H1 (cell line): Measurements from ENCODE around the gene LEFTY1. TPM values are rescaled to one million over a fixed set of nuclear protein-coding genes. Genes with fewer than 3 reads are reported as not detected.

Experiments used
- CTCF ChIA-PET: fragments of 300-600 bp; sonication (Branson Sonifier 250); formaldehyde crosslinking; loops from one replicate; lab custom pipeline; 2021; ENCODE audit not compliant: partially characterized antibody; lab: Charles Lee
- POLR2A ChIA-PET: fragments of 300-600 bp; sonication (Branson Sonifier 250); formaldehyde crosslinking; loops from one replicate; lab custom pipeline; 2021; ENCODE audit warnings: inconsistent platforms; ENCODE audit not compliant: partially characterized antibody; lab: Charles Lee
- DNase-seq, 2 experiments: peaks; one replicate each; pipeline versions ENCODE4 v3.0.0 to v3.0.0-alpha.2; 2010 to 2022; ENCODE audit warnings: low spot score in 2 of 2, low read depth in 1 of 2, mixed read lengths in 1 of 2
- FAIRE-seq: peaks from 2 replicates; lab custom pipeline; 2011; peaks lifted over from hg19 to GRCh38; lab: Jason Lieb, UNC
- H2AFZ ChIP-seq: 2 replicates; pipeline ENCODE4 v1.8.1; 2012; ENCODE audit warnings: low read length, inconsistent platforms
- H2AK5ac ChIP-seq: 2 replicates; pipeline ENCODE4 v1.6.1; 2013; ENCODE audit warnings: low read depth, low read length
- H2BK120ac ChIP-seq: replicated peaks from 2 replicates; pipeline ENCODE3; 2013; ENCODE audit warnings: low read depth, low read length, inconsistent platforms
- H2BK12ac ChIP-seq: 2 replicates; pipeline ENCODE4 v1.6.1; 2013; ENCODE audit warnings: low read depth, low read length
- H2BK15ac ChIP-seq: 2 replicates; pipeline ENCODE4 v1.6.1; 2013; ENCODE audit warnings: low read length
- H2BK20ac ChIP-seq: 2 replicates; pipeline ENCODE4 v1.6.1; 2013; ENCODE audit warnings: low read length
- H2BK5ac ChIP-seq: 2 replicates; pipeline ENCODE4 v1.6.1; 2013; ENCODE audit warnings: low read depth, low read length
- H3K14ac ChIP-seq: 2 replicates; pipeline ENCODE4 v1.6.1; 2013; ENCODE audit warnings: inconsistent platforms; ENCODE audit not compliant: insufficient read length
- H3K18ac ChIP-seq: 2 replicates; pipeline ENCODE4 v1.6.1; 2013; ENCODE audit warnings: low read length; ENCODE audit errors: extremely low read depth
- H3K23ac ChIP-seq: 2 replicates; pipeline ENCODE4 v1.6.1; 2013; ENCODE audit warnings: inconsistent platforms; ENCODE audit not compliant: insufficient read length
- H3K23me2 ChIP-seq: 2 replicates; pipeline ENCODE4 v1.6.1; 2013; ENCODE audit warnings: low read depth, low read length
- H3K27ac ChIP-seq: 2 replicates; pipeline ENCODE4 v1.6.1; 2011; ENCODE audit warnings: low read depth, low read length, inconsistent platforms
- H3K27me3 ChIP-seq, 4 experiments: replicated peaks in 1 of 4; 1 replicate in 1 of 4; 2 replicates in 3 of 4; pipeline versions ENCODE4 v1.6.1 to v1.8.1; 2011 to 2013; ENCODE audit warnings: low read length in 3 of 4, mild to moderate bottlenecking in 3 of 4, inconsistent platforms in 2 of 4, mixed read lengths in 2 of 4, moderate library complexity in 1 of 4; ENCODE audit not compliant: control insufficient read depth in 3 of 4, insufficient read depth in 3 of 4; ENCODE audit errors: extremely low read depth in 1 of 4
- H3K36me3 ChIP-seq, 4 experiments: 2 replicates each; pipeline versions ENCODE4 v1.6.1 to v1.8.1; 2011 to 2013; ENCODE audit warnings: mild to moderate bottlenecking in 4 of 4, low read length in 3 of 4, moderate library complexity in 2 of 4, control low read depth in 1 of 4, inconsistent platforms in 1 of 4; ENCODE audit not compliant: insufficient read depth in 4 of 4, control insufficient read depth in 2 of 4
- H3K4ac ChIP-seq: replicated peaks from 2 replicates; pipeline ENCODE3; 2013; ENCODE audit warnings: low read length, low read depth, mixed read lengths, inconsistent platforms; ENCODE audit not compliant: insufficient read length
- H3K4me1 ChIP-seq, 4 experiments: replicated peaks in 1 of 4; 1 replicate in 1 of 4; 2 replicates in 3 of 4; pipeline versions ENCODE4 v1.6.1 to v1.8.1; 2011 to 2013; ENCODE audit warnings: low read length in 3 of 4, inconsistent platforms in 2 of 4, mixed read lengths in 1 of 4; ENCODE audit not compliant: insufficient read depth in 4 of 4, control insufficient read depth in 3 of 4
- H3K4me2 ChIP-seq, 2 experiments: 2 replicates each; pipeline versions ENCODE4 v1.6.1 to v1.8.1; 2011 to 2013; ENCODE audit warnings: low read depth in 2 of 2, low read length in 2 of 2, control low read depth in 1 of 2, inconsistent platforms in 1 of 2, mild to moderate bottlenecking in 1 of 2; ENCODE audit not compliant: insufficient read depth in 1 of 2
- H3K4me3 ChIP-seq, 4 experiments: fragments of 200-600, 300-600 bp in 1 of 4; sonication (generic), shearing (Covaris generic), sonication (Bioruptor Twin) in 1 of 4; 2 replicates each; pipeline versions ENCODE4 v1.5.1 to v1.8.1; 2011 to 2016; ENCODE audit warnings: low read length in 4 of 4, low read depth in 3 of 4, control low read depth in 2 of 4, inconsistent platforms in 2 of 4, mild to moderate bottlenecking in 2 of 4, mixed read lengths in 1 of 4, moderate library complexity in 1 of 4; ENCODE audit not compliant: insufficient read depth in 2 of 4; ENCODE audit errors: extremely low read depth in 1 of 4
- H3K56ac ChIP-seq: replicated peaks from 2 replicates; pipeline ENCODE3; 2013; ENCODE audit warnings: low read depth, mild to moderate bottlenecking, mixed read lengths, low read length, inconsistent platforms; ENCODE audit not compliant: insufficient read length
- H3K79me1 ChIP-seq: 2 replicates; pipeline ENCODE4 v1.6.1; 2013; ENCODE audit warnings: low read depth, low read length, control low read depth
- H3K79me2 ChIP-seq, 2 experiments: 2 replicates each; pipeline versions ENCODE4 v1.6.1 to v1.8.1; 2012 to 2013; ENCODE audit warnings: low read length in 2 of 2, mild to moderate bottlenecking in 2 of 2, inconsistent platforms in 1 of 2; ENCODE audit not compliant: insufficient read depth in 2 of 2, control insufficient read depth in 1 of 2
- H3K9ac ChIP-seq, 4 experiments: replicated peaks in 1 of 4; 1 replicate in 1 of 4; 2 replicates in 3 of 4; pipeline versions ENCODE4 v1.6.1 to v1.8.1; 2011 to 2013; ENCODE audit warnings: low read depth in 3 of 4, low read length in 3 of 4, control low read depth in 2 of 4, mild to moderate bottlenecking in 2 of 4, moderate library complexity in 2 of 4, inconsistent platforms in 1 of 4; ENCODE audit errors: extremely low read depth in 1 of 4
- H3K9me3 ChIP-seq, 2 experiments: 2 replicates each; pipeline versions ENCODE4 v1.6.1 to v1.8.1; 2012 to 2013; ENCODE audit warnings: mild to moderate bottlenecking in 2 of 2, moderate library complexity in 2 of 2, control low read depth in 1 of 2, inconsistent platforms in 1 of 2, low read depth in 1 of 2, low read length in 1 of 2, mixed read lengths in 1 of 2; ENCODE audit not compliant: insufficient read depth in 2 of 2
- H4K20me1 ChIP-seq, 2 experiments: replicated peaks in 1 of 2; 2 replicates each; pipeline versions ENCODE3 to v1.8.1; 2011 to 2013; ENCODE audit warnings: inconsistent platforms in 2 of 2, low read length in 2 of 2, mild to moderate bottlenecking in 1 of 2; ENCODE audit not compliant: insufficient read depth in 2 of 2, control insufficient read depth in 1 of 2
- H4K5ac ChIP-seq: 2 replicates; pipeline ENCODE4 v1.6.1; 2013; ENCODE audit warnings: low read length, low read depth, mixed read lengths, inconsistent platforms; ENCODE audit not compliant: insufficient read length
- H4K8ac ChIP-seq: 2 replicates; pipeline ENCODE4 v1.8.0; 2013; ENCODE audit warnings: mild to moderate bottlenecking, moderate library complexity, low read length, inconsistent platforms; ENCODE audit not compliant: insufficient read depth; ENCODE audit errors: extremely low read depth
- H4K91ac ChIP-seq: replicated peaks from 2 replicates; pipeline ENCODE3; 2013; ENCODE audit warnings: low read length, mixed read lengths, inconsistent platforms; ENCODE audit not compliant: insufficient read length
- HDAC2 ChIP-seq, 2 experiments: fragments of 300-600 bp in 1 of 2; sonication (generic) in 1 of 2; IDR thresholded peaks; 2 replicates each; pipeline ENCODE4 v1.6.1; 2011 to 2012; ENCODE audit warnings: low read depth in 2 of 2, low read length in 2 of 2, mild to moderate bottlenecking in 2 of 2, moderate library complexity in 2 of 2, borderline replicate concordance in 1 of 2, inconsistent platforms in 1 of 2
- POLR2A ChIP-seq, 2 experiments: IDR thresholded peaks; 1 replicate in 1 of 2; 2 replicates in 1 of 2; pipeline ENCODE4 v1.6.1; 2011; ENCODE audit warnings: low read depth in 2 of 2, low read length in 2 of 2, mild to moderate bottlenecking in 2 of 2; ENCODE audit errors: control extremely low read depth in 1 of 2
- WGBS, 2 experiments: shearing (Covaris generic) in 1 of 2; methylation state at CpG; one replicate each; pipeline versions ENCODE4 v1.1.6 to v1.1.7; 2013 to 2015; ENCODE audit warnings: low lambda C conversion rate in 2 of 2, mixed read lengths in 2 of 2, inconsistent platforms in 1 of 2, low coverage in 1 of 2, missing lambda C conversion rate in 1 of 2; ENCODE audit not compliant: insufficient replicate concordance in 2 of 2, insufficient coverage in 1 of 2, insufficient read length in 1 of 2; ENCODE audit errors: extremely low coverage in 1 of 2, missing lambda C conversion rate in 1 of 2; 5-methylcytosine and 5-hydroxymethylcytosine counted together
- polyA plus RNA-seq, 7 experiments: library from polyadenylated mRNA; depleted of rRNA in 3 of 7; stranded (reverse) in 5 of 7; unstranded in 2 of 7; fragments of >200 nt in 5 of 7; fragments of 200-250 nt in 2 of 7; gene quantifications; 1 replicate in 5 of 7; 2 replicates in 1 of 7; 4 replicates in 1 of 7; pipeline versions ENCODE4 v1.2.1 to v1.2.3, GENCODE V29; 2011 to 2013; ENCODE audit warnings: missing spikeins in 2 of 7, mixed read lengths in 2 of 7
- total RNA-seq: library from RNA; stranded (reverse); fragmentation: NEBNext Ultra II Directional; extraction: Animal tissue kit (Norgen Biotek cat#: 25700); gene quantifications from 2 replicates; pipeline ENCODE4 v1.2.1, GENCODE V29; 2021

The LEFTY1 gene
- total and polyA plus RNA-seq, 2 of the 8 experiments (the other 6 are each of a cell fraction or from before 2014, with no cell fraction given) = 4.5 to 11.7 TPM

DNA sequence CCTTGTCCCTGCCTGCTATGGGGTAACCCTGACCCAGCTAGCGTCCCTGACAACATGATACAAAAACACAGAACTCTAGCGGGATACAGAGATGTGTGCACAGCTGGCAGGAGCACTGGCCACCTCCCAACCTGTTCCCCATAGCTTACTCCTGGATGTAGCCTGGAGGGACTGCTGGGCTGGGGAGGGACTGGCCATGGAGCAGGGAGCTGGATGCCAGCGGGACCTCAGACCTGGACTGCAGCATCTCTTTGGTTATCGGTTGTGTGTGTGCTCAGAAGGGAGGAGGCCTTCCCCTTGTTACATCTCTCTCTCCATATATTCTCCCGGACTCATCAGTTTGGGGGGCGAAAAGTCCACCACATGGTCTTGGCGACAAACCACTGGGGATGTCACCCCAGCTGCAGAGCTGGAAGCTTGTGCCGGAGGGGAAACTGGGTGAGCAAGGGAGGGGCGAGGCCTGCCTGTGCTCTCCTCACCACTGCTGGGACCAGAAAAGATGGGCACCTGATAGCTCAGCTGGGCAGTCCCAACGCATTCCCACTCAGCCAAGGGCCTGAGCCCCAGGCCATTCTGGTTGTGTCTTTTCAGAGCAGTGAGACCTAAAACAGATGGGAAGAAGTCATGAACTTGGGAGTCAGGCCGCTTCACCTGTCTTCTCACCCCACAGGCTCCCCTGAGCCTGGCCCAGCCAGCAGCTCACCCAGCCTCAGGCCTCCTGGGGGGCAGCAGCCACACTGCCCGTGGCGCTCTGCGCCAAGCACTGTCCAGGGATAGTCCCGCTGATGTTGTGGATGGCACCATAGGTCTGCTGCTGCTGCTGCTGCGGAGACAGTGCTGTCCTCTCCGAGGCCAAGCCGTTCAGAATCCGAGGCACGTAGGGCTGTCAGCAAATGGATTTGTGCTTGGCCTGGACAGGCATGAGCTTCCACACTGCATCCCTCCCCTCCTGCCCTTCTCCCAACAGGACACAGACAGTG, 42.3 kb downstream of the LEFTY1 start:
- Histone ChIP-seq H3K27ac (no peak overlapping the region; the same call in 1 of the 2 replicates), H2AK5ac (no peak overlapping the region), H3K79me1 (peaks cover 2% of the 10 kb centered on the region; the same call in 1 of the 2 replicates), H4K91ac (no peak overlapping the region), H4K20me1 (peaks cover 4 to 8% of the 10 kb centered on the region in 2 experiments), H3K56ac (no peak overlapping the region), H3K27me3 (no peaks in the 10 kb centered on the region; a peak in 1 of 7 replicates), H2BK15ac (no peak overlapping the region), H3K23me2 (no peaks in the 10 kb centered on the region), H3K9me3 (peaks cover 2 to 10% of the 10 kb centered on the region in 2 experiments; a peak in 3 of 4 replicates), H3K23ac (no peak overlapping the region), H2BK120ac (no peak overlapping the region), H3K36me3 (peaks cover 0 to 18% (median 5%) of the 10 kb centered on the region in 4 experiments; a peak in 5 of 8 replicates), H4K5ac (no peak overlapping the region), H3K79me2 (no peaks in the 10 kb centered on the region), H3K18ac (no peak overlapping the region; the same call in 1 of the 2 replicates), H2BK20ac (no peak overlapping the region), H3K9ac (0 out of 7 replicates have a peak overlapping the region, but pooled peaks of 1 of the 4 experiments have one; percentile 9), H3K4me3 (no peak overlapping the region), H3K4ac (no peak overlapping the region), H3K4me2 (no peak overlapping the region), H3K14ac (no peak overlapping the region), H2BK12ac (no peak overlapping the region), H2AFZ (no peak overlapping the region), H3K4me1 (peaks cover 0 to 8% (median 4%) of the 10 kb centered on the region in 4 experiments; a peak in 4 of 7 replicates), H4K8ac (peak overlapping the region; percentile 18; the same call in 1 of the 2 replicates), H2BK5ac (peak overlapping the region; percentile 26; the same call in 1 of the 2 replicates)
- DNase-seq (no peak), FAIRE-seq (no peak)
- TF ChIP-seq POLR2A (IDR thresholded peaks at IDR 0.05; ENCODE audit: control extremely low read depth in 1 of 2, low read depth in 2 of 2, low read length in 2 of 2) = 0 out of 3 replicates have a peak, but pooled peaks of 1 of the 2 experiments have one; percentile 23
- no peak for TF ChIP-seq HDAC2 (IDR thresholded peaks at IDR 0.05; ENCODE audit: borderline replicate concordance in 1 of 2, low read depth in 2 of 2, low read length in 2 of 2)
- WGBS, 2 experiments = 92% methylated on average over 20 of the region's 20 CpGs; no CpG with 5 or more reads in 1 of the 2 experiments
- POLR2A ChIA-PET = interaction anchor here (0.8 to 2.6 kb wide), 12 partner anchors 9 to 194 kb away, joined by 3 to 15 read pairs (median 4); partner anchors contain the start of genes ENAH and EPHX1
- CTCF ChIA-PET = interaction anchor here (0.7 to 4.0 kb wide), 42 partner anchors 9 to 382 kb away, joined by 3 to 24 read pairs (median 4); partner anchors contain the start of genes LEFTY1 and SRP9
